Small intestine (tissue), 7 donors: ENCODE measurements around the gene CEP164. TPM values are rescaled to one million over a fixed set of nuclear protein-coding genes. Genes with fewer than 3 reads are reported as not detected.

Experiments
- DNase-seq, 2 donors: peaks; one replicate each; pipeline versions ENCODE4 v3.0.0 to v3.0.0-alpha.2; 2013
- FAIRE-seq: peaks from 2 replicates; lab custom pipeline; 2012; peaks lifted over from hg19 to GRCh38; lab: Jason Lieb, UNC
- H3K27ac ChIP-seq, 3 donors: one replicate each; pipeline ENCODE4 v1.5.1; 2013; ENCODE audit warnings: low read length in 2 of 3, mild to moderate bottlenecking in 2 of 3, control low read depth in 1 of 3, inconsistent platforms in 1 of 3, low read depth in 1 of 3, moderate library complexity in 1 of 3
- H3K27me3 ChIP-seq, 3 donors: one replicate each; pipeline ENCODE4 v1.6.1; 2013; ENCODE audit warnings: low read length in 3 of 3, inconsistent platforms in 1 of 3; ENCODE audit not compliant: control insufficient read depth in 3 of 3, insufficient read depth in 3 of 3
- H3K36me3 ChIP-seq, 3 donors: one replicate each; pipeline ENCODE4 v1.6.1; 2013; ENCODE audit warnings: low read length in 3 of 3, inconsistent platforms in 1 of 3, low read depth in 1 of 3, mild to moderate bottlenecking in 1 of 3, moderate library complexity in 1 of 3; ENCODE audit not compliant: control insufficient read depth in 3 of 3, insufficient read depth in 2 of 3
- H3K4me1 ChIP-seq, 3 donors: one replicate each; pipeline ENCODE4 v1.6.1; 2013; ENCODE audit warnings: low read length in 2 of 3, inconsistent platforms in 1 of 3, low read depth in 1 of 3, mild to moderate bottlenecking in 1 of 3, moderate library complexity in 1 of 3; ENCODE audit not compliant: control insufficient read depth in 3 of 3, insufficient read depth in 2 of 3
- H3K4me3 ChIP-seq, 3 donors: one replicate each; pipeline ENCODE4 v1.5.1; 2013; ENCODE audit warnings: low read length in 3 of 3, control low read depth in 1 of 3, inconsistent platforms in 1 of 3, low read depth in 1 of 3, mild to moderate bottlenecking in 1 of 3, moderate library complexity in 1 of 3
- H3K9me3 ChIP-seq, 2 donors: one replicate each; pipeline ENCODE4 v1.6.1; 2013; ENCODE audit warnings: low read depth in 1 of 2, low read length in 1 of 2; ENCODE audit not compliant: control insufficient read depth in 2 of 2, insufficient read depth in 1 of 2
- WGBS, 3 donors: extraction: QIAGEN DNeasy Blood & Tissue Kit; methylation state at CpG; one replicate each; pipeline ENCODE4 v1.1.7; 2013; 5-methylcytosine and 5-hydroxymethylcytosine counted together
- polyA plus RNA-seq, 4 donors: library from polyadenylated mRNA; stranded (reverse) in 3 of 4; unstranded in 1 of 4; fragments of 200-250 nt in 3 of 4; fragments of 120-200 nt in 1 of 4; gene quantifications; one replicate each; pipeline versions ENCODE4 v1.2.1 to v1.2.3, GENCODE V29; 2013
- donor health status: healthy with polysubstance abuse.
- donor health status: control.
- donor health status: control.
- donor health status: Bipolar disorder and iron deficiency.
- donor health status: healthy.

Gene CEP164
- polyA plus RNA-seq, 4 donors = 2.9 to 23.9 (median 8.8) TPM

DNA sequence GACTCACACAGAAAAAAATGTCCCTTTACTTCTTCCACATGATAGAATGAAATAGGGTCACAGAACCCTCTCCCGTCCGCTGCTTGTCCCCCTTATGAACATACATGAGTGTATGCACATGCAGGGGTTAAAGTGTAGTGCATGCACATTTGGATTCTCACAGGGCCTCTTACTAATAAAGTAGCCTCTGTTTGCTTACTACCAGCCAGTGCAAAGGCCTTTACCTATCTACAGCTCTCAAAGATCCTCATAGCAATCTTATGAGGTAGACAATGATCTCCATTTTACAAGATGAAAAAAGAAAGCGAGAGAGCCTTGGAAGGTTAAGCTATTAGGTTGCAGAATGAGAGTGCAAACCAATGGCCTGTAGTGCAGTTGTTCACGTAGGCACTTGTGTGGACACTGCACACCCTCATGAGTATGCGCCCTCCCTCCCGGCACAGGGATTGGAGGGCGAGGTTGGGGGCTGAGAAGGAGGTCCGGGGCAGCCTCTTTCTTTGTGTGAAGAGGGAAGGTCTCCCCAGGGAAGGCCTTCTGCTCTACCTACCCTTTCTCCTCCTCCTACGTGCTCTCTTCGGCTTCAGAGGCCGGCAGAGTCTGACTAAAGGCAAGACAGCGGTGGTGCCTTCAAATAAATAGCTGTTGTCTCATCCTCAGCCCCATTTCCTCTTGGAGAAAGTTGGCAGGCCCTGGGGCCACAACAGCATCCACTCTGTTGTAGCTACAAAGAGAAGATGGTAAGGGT, 91.3 kb downstream of the CEP164 start:
- Histone ChIP-seq H3K27ac (peak overlapping the region in 1 of 3 donors; percentile 86), H3K4me1 (peaks cover 0 to 17% (median 0%) of the 10 kb centered on the region in 3 donors), H3K27me3 (no peaks in the 10 kb centered on the region), H3K36me3 (peaks cover 0 to 2% (median 0%) of the 10 kb centered on the region in 3 donors), H3K4me3 (no peak overlapping the region), H3K9me3 (no peaks in the 10 kb centered on the region)
- 75 to 81% (median 81%) methylated on average over 12 of the region's 12 CpGs for WGBS, 3 donors
- DNase-seq = peak in 1 of 2 donors; percentile 74
- no peak for FAIRE-seq

DNA sequence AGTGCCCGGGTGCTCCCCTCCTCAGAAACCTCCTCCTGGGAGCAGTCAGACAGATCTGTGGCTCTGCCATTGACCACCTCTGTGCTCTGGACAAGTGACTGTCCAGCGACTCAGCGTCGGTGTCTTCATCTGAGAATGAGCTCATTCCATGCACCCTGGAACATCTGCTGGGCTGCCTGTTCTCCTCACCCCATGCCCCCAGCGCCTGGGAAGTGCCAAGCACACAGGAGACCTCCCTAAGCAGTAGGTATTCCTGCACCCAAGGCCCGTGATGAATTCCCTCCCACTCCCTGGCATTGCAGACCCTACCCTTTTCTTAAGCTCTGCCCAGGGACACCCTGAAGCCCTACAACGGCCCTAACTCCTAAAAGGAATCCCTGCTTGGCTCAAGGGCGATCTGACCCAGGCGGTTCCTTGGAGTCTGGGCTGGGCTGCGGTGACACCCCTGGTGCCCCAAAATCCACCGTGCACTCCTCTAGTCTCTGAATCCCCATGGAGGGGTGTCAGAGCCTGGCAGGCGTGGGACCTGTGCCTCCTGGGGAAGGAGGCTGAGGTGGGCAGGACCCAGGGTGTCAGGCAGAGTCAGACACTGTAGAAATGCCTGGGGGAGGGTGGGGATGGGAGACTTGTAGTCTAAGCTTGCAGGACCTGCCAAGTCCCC, 92.0 kb downstream of the CEP164 start:
- no peaks in the 10 kb centered on the region for H3K27me3 ChIP-seq
- H3K27ac ChIP-seq = peak overlapping the region in 1 of 3 donors; percentile 86
- peaks cover 0 to 17% (median 0%) of the 10 kb centered on the region in 3 donors for H3K4me1 ChIP-seq
- no peak for FAIRE-seq
- no peaks in the 10 kb centered on the region for H3K9me3 ChIP-seq
- no peak overlapping the region for H3K4me3 ChIP-seq
- peaks cover 0 to 2% (median 0%) of the 10 kb centered on the region in 3 donors for H3K36me3 ChIP-seq
- DNase-seq = peak in 1 of 2 donors; percentile 13
- 81 to 85% (median 85%) methylated on average over 12 of the region's 12 CpGs for WGBS, 3 donors

DNA sequence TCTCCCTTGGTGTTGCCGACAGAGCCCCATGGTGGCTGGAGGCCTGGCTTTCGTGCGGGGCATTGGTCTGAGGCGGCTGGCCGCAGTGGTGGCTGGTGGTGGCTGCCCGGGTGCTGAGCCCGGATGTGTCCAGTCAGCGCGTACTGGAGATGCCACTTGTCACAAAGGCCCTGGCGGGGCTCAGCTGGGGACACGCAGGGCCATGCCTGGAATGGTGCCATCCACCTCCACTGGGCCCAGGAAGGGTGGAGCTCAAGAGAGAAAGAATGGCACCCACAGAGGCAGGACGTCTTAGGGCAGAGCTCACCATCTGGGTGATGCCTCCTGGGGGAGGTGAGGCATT, 92.5 kb downstream of the CEP164 start:
- Histone ChIP-seq H3K9me3 (no peaks in the 10 kb centered on the region), H3K36me3 (no peaks in the 10 kb centered on the region), H3K4me1 (peaks cover 0 to 17% (median 0%) of the 10 kb centered on the region in 3 donors), H3K27me3 (peaks cover 0 to 2% (median 0%) of the 10 kb centered on the region in 3 donors), H3K27ac (no peak overlapping the region), H3K4me3 (no peak overlapping the region)
- 88 to 94% (median 91%) methylated on average over 10 to 12 of the region's 12 CpGs for WGBS, 3 donors
- FAIRE-seq = no peak
- DNase-seq = no peak

DNA sequence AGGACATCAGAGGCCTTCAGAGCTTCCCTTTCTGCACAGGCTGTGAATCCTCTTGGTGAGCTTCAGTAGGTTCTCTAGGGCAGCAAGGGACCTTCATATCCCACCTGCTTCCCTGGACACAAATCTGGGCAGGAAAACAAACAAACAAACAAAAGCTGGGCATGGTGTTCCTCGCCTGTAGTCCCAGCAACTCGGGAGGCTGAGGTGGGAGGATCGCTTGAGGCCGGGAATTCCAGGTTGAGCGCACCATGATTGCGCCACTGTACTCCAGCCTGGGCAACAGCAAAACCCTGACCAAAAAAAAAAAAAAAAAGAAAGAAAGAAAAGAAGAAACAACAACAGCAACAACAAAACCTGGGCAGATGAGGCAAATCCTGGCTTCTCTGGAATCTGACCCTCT, 92.9 kb downstream of the CEP164 start:
- no peak for DNase-seq
- Histone ChIP-seq H3K27ac (no peak overlapping the region), H3K36me3 (no peaks in the 10 kb centered on the region), H3K9me3 (no peaks in the 10 kb centered on the region), H3K4me3 (no peak overlapping the region), H3K27me3 (peaks cover 0 to 2% (median 0%) of the 10 kb centered on the region in 3 donors), H3K4me1 (peaks cover 0 to 17% (median 0%) of the 10 kb centered on the region in 3 donors)
- no peak for FAIRE-seq
- 89 to 99% (median 94%) methylated on average over 6 of the region's 6 CpGs for WGBS, 3 donors

DNA sequence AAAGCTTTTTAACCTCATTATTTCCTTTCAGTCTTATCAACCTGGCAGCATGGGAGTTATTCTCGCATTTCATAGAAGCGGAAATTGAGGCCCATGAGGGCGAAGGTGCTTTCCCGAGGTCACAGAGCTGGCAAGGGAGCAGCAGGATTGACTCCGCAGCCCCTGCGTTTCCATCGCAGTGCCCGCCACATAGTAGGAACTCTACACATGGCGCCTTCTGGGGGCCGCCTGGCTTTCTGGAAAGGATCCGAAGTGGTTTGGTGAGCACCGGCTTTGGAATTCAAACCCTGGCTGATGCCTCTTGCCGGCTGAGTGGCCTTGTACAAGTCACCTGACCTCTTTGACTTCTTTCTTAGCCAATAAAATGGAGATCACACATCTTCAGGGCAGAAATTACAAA, 93.4 kb downstream of the CEP164 start:
- FAIRE-seq = no peak
- H3K27me3 ChIP-seq = peaks cover 0 to 2% (median 0%) of the 10 kb centered on the region in 3 donors

DNA sequence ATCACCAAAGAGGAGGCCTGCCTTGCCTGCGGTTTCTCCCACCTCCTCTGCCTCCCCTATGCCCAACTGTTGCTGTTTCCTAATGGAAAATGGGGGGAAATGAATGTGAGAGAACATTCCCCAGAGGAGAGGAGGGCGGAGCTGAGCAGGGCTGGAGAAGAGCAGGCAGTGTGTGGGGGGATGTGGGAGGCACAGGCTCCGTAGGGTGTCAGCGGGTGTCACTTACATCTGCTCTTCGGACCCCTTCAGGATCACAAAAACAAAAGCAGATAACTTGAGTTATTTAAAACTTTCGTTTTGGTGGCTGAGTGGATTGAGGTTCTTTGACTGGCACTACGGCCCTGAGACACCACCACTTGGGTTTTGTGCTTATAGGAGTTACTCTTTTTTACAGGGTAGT, 93.8 kb downstream of the CEP164 start:
- no peak for FAIRE-seq
- Histone ChIP-seq H3K4me1 (peaks cover 0 to 19% (median 0%) of the 10 kb centered on the region in 3 donors), H3K27me3 (peaks cover 0 to 2% (median 0%) of the 10 kb centered on the region in 3 donors), H3K9me3 (no peaks in the 10 kb centered on the region), H3K27ac (no peak overlapping the region), H3K4me3 (no peak overlapping the region), H3K36me3 (no peaks in the 10 kb centered on the region)
- 81 to 85% (median 83%) methylated on average over 7 of the region's 7 CpGs for WGBS, 3 donors
- DNase-seq = no peak

More for the DNA sequence above, 93.4 kb downstream of the CEP164 start:
- no peak overlapping the region for H3K4me3 ChIP-seq
- H3K36me3 ChIP-seq = no peaks in the 10 kb centered on the region
- WGBS, 3 donors = 82 to 87% (median 83%) methylated on average over 13 of the region's 13 CpGs
- DNase-seq = no peak
- no peaks in the 10 kb centered on the region for H3K9me3 ChIP-seq
- H3K27ac ChIP-seq = no peak overlapping the region
- H3K4me1 ChIP-seq = peaks cover 0 to 17% (median 0%) of the 10 kb centered on the region in 3 donors

DNA sequence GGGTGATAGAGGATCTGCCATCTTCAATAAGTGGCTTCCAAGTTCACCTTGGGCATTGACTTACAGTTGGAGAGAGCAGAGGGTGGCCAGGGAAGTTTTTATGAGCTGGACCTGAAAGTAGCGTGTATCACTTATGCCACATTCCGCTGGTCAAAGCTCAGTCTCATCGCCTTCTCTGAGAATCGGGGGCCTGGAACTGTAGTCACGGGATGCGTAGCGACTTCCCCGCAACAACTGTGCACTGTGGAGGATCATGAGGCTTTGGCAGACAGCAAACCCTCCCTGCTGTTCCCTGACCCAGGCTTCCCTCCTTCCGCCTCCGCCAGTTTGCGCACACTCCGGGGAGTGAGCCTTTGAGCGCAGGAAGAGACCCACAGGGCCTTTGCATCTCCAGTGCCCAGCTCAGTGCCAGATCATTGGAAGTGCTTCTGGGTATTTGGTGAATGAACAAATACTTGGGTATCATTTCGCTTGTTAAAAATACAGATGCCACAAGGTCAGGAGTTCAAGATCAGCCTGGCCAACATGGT, 95.5 kb downstream of the CEP164 start:
- H3K9me3 ChIP-seq = no peaks in the 10 kb centered on the region
- H3K27me3 ChIP-seq = peaks cover 0 to 2% (median 0%) of the 10 kb centered on the region in 3 donors
- 83 to 90% (median 83%) methylated on average over 14 of the region's 14 CpGs for WGBS, 3 donors
- no peak for DNase-seq
- no peaks in the 10 kb centered on the region for H3K36me3 ChIP-seq
- peaks cover 0 to 17% (median 0%) of the 10 kb centered on the region in 3 donors for H3K4me1 ChIP-seq
- no peak overlapping the region for H3K27ac ChIP-seq
- FAIRE-seq = no peak
- no peak overlapping the region for H3K4me3 ChIP-seq

DNA sequence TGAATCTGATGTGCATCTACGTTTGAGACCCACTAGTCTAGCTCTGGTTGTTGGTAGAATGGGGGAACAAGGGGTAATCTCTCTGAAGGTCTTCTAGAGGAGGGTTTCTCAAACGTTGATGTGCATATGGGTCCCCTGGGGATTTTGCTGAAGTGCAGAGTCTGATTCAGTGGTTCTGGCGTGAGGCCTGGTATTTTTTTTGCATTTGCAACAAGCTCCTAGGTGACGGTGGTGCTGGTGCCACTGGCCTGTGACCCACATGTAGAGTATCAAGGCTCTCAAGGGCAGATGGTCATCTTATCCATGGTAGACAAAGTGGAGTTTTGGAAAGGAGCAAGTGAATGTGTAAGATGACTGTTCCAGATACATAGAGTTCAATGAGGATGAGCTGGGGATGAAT, 97.1 kb downstream of the CEP164 start:
- Histone ChIP-seq H3K27ac (no peak overlapping the region), H3K36me3 (no peaks in the 10 kb centered on the region), H3K27me3 (peaks cover 0 to 2% (median 0%) of the 10 kb centered on the region in 3 donors), H3K4me1 (peaks cover 0 to 8% (median 0%) of the 10 kb centered on the region in 3 donors), H3K4me3 (no peak overlapping the region), H3K9me3 (no peaks in the 10 kb centered on the region)
- no peak for FAIRE-seq
- no peak for DNase-seq
- WGBS, 3 donors = 68 to 75% (median 72%) methylated on average over 4 of the region's 4 CpGs
